ENCODE results near the gene CALB2.

- no peak for TF ChIP-seq EZH2 (IDR thresholded peaks at IDR 0.05; ENCODE audit: borderline replicate concordance, low read depth, low read length, severe bottlenecking)
- no peak for TF ChIP-seq CTCF (IDR thresholded peaks at IDR 0.05; ENCODE audit: extremely low read depth in 1 of 2, insufficient read depth in 1 of 2, low read depth in 1 of 2, low read length in 2 of 2)
- TF ChIP-seq POLR2AphosphoS5 (IDR thresholded peaks at IDR 0.05; ENCODE audit: insufficient read depth, low read depth, low read length) = no peak
- no peak for TF ChIP-seq JUN (IDR thresholded peaks at IDR 0.05; ENCODE audit: borderline replicate concordance, insufficient read depth, insufficient read length, low read depth)
- TF ChIP-seq POLR2A (IDR thresholded peaks at IDR 0.05; ENCODE audit: low read depth, low read length) = no peak
- TF ChIP-seq MYC (IDR thresholded peaks at IDR 0.05; ENCODE audit: low read depth, low read length) = no peak
- no peak for TF ChIP-seq MAX (IDR thresholded peaks at IDR 0.05; ENCODE audit: insufficient read depth, insufficient read length)
- no peak for TF ChIP-seq FOS (IDR thresholded peaks at IDR 0.05; ENCODE audit: borderline replicate concordance, insufficient read depth, low read length)
Measured at GRCh38 chr16:71351558-71351901, 7.0 kb upstream of the CALB2 start.
